Measurements from ENCODE around the gene SMIM41. TPM values are rescaled to one million over a fixed set of nuclear protein-coding genes. Genes with fewer than 3 reads are reported as not detected.

Gene SMIM41
- total RNA-seq, 1 experiment from 2014 or later, result not detected

DNA sequence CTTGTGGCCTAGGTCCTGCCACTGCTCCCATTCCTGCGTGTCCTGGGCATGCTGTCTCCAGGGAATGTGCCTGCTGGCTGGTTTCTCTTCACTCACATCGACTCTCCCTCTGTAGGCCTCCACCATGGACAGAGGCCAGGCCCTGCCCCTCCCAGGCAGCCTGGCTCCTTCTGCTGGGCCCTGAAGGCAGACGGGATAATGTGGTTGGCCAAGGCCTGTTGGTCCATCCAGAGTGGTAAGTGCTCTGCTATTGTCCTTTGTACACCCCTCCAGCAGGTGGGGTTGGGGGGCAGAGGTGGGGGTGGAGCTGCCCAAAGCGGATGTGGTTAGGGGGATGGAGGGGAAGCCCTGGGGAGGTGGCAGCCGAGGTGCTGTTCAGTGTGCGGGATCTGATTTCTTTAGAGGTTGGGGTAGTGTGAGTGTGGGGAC is 37.8 kb upstream of the SMIM41 start:
- H3K27ac ChIP-seq (ENCODE audit: low read length), result no peak overlapping the region
- H3K9me2 ChIP-seq (replicated peaks; ENCODE audit: low read length), result no peaks in the 10 kb centered on the region
- H3K79me2 ChIP-seq (ENCODE audit: low read length), result peaks cover 16% of the 10 kb centered on the region; the same call in 1 of the 2 replicates
- ATAC-seq, result no peak
- H4K20me1 ChIP-seq (ENCODE audit: low read length), result no peaks in the 10 kb centered on the region
- no peaks in the 10 kb centered on the region for H3K27me3 ChIP-seq (ENCODE audit: low read length)
- no peak overlapping the region for H3K4me2 ChIP-seq (ENCODE audit: low read length)
- intact Hi-C loops (cut with micrococcal nuclease), result no loop called here
- no TSS peak for BruUV-seq (replicated peaks)
- ChIA-PET POLR2A (ENCODE audit: unreplicated experiment) (no interaction called here), CTCF (no interaction called here)
- TF ChIP-seq EZH2phosphoT487 (IDR thresholded peaks at IDR 0.05; ENCODE audit: borderline replicate concordance, low read length) (no peak), EZH2 (IDR thresholded peaks at IDR 0.05; ENCODE audit: low read length, unreplicated experiment) (no peak)
- TF ChIP-seq, protein P1, sequence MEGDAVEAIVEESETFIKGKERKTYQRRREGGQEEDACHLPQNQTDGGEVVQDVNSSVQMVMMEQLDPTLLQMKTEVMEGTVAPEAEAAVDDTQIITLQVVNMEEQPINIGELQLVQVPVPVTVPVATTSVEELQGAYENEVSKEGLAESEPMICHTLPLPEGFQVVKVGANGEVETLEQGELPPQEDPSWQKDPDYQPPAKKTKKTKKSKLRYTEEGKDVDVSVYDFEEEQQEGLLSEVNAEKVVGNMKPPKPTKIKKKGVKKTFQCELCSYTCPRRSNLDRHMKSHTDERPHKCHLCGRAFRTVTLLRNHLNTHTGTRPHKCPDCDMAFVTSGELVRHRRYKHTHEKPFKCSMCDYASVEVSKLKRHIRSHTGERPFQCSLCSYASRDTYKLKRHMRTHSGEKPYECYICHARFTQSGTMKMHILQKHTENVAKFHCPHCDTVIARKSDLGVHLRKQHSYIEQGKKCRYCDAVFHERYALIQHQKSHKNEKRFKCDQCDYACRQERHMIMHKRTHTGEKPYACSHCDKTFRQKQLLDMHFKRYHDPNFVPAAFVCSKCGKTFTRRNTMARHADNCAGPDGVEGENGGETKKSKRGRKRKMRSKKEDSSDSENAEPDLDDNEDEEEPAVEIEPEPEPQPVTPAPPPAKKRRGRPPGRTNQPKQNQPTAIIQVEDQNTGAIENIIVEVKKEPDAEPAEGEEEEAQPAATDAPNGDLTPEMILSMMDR (conservative IDR thresholded peaks at IDR 0.05; ENCODE audit: low read depth, low read length), result no peak
- peaks cover 13% of the 10 kb centered on the region; the same call in 1 of the 2 replicates for H3K4me1 ChIP-seq (ENCODE audit: insufficient read depth, low read length)
- H3K9ac ChIP-seq (ENCODE audit: low read length), result no peak overlapping the region
- no peak overlapping the region for H3K4me3 ChIP-seq (ENCODE audit: low read length)
- no peaks in the 10 kb centered on the region for H3F3A ChIP-seq (ENCODE audit: low read length, unreplicated experiment)
- no peak overlapping the region for H2AFZ ChIP-seq (ENCODE audit: low read length)
- H3K36me3 ChIP-seq (ENCODE audit: low read depth, low read length), result no peaks in the 10 kb centered on the region
- no peaks in the 10 kb centered on the region for H3K9me3 ChIP-seq (ENCODE audit: low read length)
- no peak for DNase-seq

DNA sequence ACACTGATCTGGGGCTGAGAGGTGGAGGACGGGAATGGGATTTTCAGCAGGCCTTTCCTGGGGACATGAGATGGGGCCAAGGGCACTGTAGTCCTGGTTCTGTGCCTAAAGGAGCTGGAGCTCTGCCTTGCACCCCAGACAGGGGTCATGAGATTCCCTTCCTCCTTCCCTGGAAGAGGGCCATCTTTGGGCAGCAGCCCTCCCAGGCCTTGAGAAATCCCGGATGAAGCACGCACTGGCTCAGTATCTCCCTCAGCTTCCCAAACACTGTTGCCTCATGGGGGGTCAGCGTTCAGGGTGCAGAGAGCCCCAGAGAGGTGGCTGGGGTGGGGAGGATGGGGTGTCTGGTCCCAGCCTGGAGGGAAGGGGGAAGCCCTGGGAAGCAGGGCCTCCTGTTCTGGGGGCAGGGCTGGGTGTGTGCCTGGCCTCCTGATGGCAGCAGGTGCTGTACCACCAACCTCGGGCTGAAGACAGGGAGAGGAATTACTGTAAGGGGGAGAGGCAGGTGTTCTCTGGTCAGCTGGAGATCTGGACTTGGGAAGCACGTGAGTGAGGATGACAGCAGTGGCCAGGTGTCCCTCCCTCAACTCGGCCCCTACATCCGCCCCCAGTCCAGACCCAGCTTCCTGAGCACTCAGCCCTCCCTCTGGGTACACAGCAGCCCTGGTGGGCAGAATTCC is 36.7 kb upstream of the SMIM41 start:
- H3K36me3 ChIP-seq (ENCODE audit: low read depth, low read length), result no peaks in the 10 kb centered on the region
- peaks cover 13% of the 10 kb centered on the region; the same call in 1 of the 2 replicates for H3K4me1 ChIP-seq (ENCODE audit: insufficient read depth, low read length)
- H3K4me3 ChIP-seq (ENCODE audit: low read length), result no peak overlapping the region
- no peak for ATAC-seq
- ChIA-PET POLR2A (ENCODE audit: unreplicated experiment) (no interaction called here), CTCF (no interaction called here)
- H3K27ac ChIP-seq (ENCODE audit: low read length), result no peak overlapping the region
- no TSS peak for BruUV-seq (replicated peaks)
- H3K9me2 ChIP-seq (replicated peaks; ENCODE audit: low read length), result no peaks in the 10 kb centered on the region
- H3K27me3 ChIP-seq (ENCODE audit: low read length), result no peaks in the 10 kb centered on the region
- DNase-seq, result no peak
- H3K4me2 ChIP-seq (ENCODE audit: low read length), result no peak overlapping the region
- H2AFZ ChIP-seq (ENCODE audit: low read length), result no peak overlapping the region
- TF ChIP-seq EZH2 (IDR thresholded peaks at IDR 0.05; ENCODE audit: low read length, unreplicated experiment), result no peak
- no peak for TF ChIP-seq EZH2phosphoT487 (IDR thresholded peaks at IDR 0.05; ENCODE audit: borderline replicate concordance, low read length)
- TF ChIP-seq, protein P1 (conservative IDR thresholded peaks at IDR 0.05; ENCODE audit: low read depth, low read length), result no peak
- H3F3A ChIP-seq (ENCODE audit: low read length, unreplicated experiment), result no peaks in the 10 kb centered on the region
- H3K9ac ChIP-seq (ENCODE audit: low read length), result no peak overlapping the region
- H3K9me3 ChIP-seq (ENCODE audit: low read length), result no peaks in the 10 kb centered on the region
- intact Hi-C loops (cut with micrococcal nuclease), result no loop called here
- H4K20me1 ChIP-seq (ENCODE audit: low read length), result no peaks in the 10 kb centered on the region
- peaks cover 12% of the 10 kb centered on the region; the same call in 1 of the 2 replicates for H3K79me2 ChIP-seq (ENCODE audit: low read length)

Data from PC-3 (cell line).